ENCODE results near the gene SOX18. TPM values are rescaled to one million over a fixed set of nuclear protein-coding genes. Genes with fewer than 3 reads are reported as not detected.

SOX18 gene
- total and polyA plus RNA-seq, 2 of the 13 experiments (the other 11 are each of a cell fraction or from before 2014, with no cell fraction given), result 1.6 to 1.9 TPM

DNA sequence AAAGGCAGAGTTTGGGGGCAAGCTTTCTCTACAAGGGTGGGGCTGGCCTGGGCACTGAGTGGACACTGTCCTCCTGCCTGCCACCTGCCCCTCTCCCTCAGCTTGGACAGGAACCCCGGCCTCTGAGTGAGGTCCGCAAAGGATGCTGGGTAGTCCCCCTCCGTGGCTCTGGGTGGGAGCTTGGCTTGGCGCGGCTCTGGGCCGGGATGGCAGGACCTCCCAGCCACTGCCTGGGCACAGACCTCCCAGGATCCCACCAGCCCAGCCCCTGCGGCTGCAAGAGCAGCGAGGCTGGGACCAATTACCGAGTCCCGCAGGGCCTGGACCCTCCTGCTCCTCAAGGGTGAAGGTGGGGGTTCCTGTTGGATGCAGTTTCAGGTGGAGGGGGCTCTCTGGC, 2.9 kb upstream of the SOX18 start (continued):
- no peak for TF ChIP-seq ZKSCAN5 (CRISPR knock-in tag; IDR thresholded peaks at IDR 0.05)
- no peak for TF ChIP-seq ZNF10 (CRISPR knock-in tag; IDR thresholded peaks at IDR 0.05; ENCODE audit: borderline replicate concordance, low read depth)
- no peak for TF ChIP-seq ZNF232 (CRISPR knock-in tag; IDR thresholded peaks at IDR 0.05; ENCODE audit: borderline replicate concordance)
- TF ChIP-seq ZNF235 (CRISPR knock-in tag; IDR thresholded peaks at IDR 0.05; ENCODE audit: borderline replicate concordance), result no peak
- TF ChIP-seq POLR2G (IDR thresholded peaks at IDR 0.05; ENCODE audit: low read depth, low read length), result no peak
- 0 out of 2 replicates have a peak, but pooled peaks have one; percentile 2 for TF ChIP-seq ZNF605 (CRISPR knock-in tag; IDR thresholded peaks at IDR 0.05)
- TF ChIP-seq, protein P1, sequence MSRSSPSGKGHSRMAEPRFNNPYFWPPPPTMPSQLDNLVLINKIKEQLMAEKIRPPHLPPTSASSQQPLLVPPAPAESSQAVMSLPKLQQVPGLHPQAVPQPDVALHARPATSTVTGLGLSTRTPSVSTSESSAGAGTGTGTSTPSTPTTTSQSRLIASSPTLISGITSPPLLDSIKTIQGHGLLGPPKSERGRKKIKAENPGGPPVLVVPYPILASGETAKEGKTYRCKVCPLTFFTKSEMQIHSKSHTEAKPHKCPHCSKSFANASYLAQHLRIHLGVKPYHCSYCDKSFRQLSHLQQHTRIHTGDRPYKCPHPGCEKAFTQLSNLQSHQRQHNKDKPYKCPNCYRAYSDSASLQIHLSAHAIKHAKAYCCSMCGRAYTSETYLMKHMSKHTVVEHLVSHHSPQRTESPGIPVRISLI (CRISPR knock-in tag; IDR thresholded peaks at IDR 0.05; ENCODE audit: borderline replicate concordance), result no peak
- no peak for TF ChIP-seq ZBTB8A (CRISPR knock-in tag; IDR thresholded peaks at IDR 0.05; ENCODE audit: borderline replicate concordance, low read depth)
- TF ChIP-seq, protein P2, sequence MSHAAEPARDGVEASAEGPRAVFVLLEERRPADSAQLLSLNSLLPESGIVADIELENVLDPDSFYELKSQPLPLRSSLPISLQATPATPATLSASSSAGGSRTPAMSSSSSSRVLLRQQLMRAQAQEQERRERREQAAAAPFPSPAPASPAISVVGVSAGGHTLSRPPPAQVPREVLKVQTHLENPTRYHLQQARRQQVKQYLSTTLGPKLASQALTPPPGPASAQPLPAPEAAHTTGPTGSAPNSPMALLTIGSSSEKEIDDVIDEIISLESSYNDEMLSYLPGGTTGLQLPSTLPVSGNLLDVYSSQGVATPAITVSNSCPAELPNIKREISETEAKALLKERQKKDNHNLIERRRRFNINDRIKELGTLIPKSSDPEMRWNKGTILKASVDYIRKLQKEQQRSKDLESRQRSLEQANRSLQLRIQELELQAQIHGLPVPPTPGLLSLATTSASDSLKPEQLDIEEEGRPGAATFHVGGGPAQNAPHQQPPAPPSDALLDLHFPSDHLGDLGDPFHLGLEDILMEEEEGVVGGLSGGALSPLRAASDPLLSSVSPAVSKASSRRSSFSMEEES (CRISPR knock-in tag; IDR thresholded peaks at IDR 0.05), result no peak
- TF ChIP-seq, protein P3, sequence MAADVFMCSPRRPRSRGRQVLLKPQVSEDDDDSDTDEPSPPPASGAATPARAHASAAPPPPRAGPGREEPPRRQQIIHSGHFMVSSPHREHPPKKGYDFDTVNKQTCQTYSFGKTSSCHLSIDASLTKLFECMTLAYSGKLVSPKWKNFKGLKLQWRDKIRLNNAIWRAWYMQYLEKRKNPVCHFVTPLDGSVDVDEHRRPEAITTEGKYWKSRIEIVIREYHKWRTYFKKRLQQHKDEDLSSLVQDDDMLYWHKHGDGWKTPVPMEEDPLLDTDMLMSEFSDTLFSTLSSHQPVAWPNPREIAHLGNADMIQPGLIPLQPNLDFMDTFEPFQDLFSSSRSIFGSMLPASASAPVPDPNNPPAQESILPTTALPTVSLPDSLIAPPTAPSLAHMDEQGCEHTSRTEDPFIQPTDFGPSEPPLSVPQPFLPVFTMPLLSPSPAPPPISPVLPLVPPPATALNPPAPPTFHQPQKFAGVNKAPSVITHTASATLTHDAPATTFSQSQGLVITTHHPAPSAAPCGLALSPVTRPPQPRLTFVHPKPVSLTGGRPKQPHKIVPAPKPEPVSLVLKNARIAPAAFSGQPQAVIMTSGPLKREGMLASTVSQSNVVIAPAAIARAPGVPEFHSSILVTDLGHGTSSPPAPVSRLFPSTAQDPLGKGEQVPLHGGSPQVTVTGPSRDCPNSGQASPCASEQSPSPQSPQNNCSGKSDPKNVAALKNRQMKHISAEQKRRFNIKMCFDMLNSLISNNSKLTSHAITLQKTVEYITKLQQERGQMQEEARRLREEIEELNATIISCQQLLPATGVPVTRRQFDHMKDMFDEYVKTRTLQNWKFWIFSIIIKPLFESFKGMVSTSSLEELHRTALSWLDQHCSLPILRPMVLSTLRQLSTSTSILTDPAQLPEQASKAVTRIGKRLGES (CRISPR knock-in tag; IDR thresholded peaks at IDR 0.05; ENCODE audit: borderline replicate concordance), result no peak
- no peak for TF ChIP-seq MEIS1 (CRISPR knock-in tag; IDR thresholded peaks at IDR 0.05; ENCODE audit: borderline replicate concordance)
- TF ChIP-seq ZNF792 (CRISPR knock-in tag; IDR thresholded peaks at IDR 0.05), result no peak
- TF ChIP-seq, protein P4, sequence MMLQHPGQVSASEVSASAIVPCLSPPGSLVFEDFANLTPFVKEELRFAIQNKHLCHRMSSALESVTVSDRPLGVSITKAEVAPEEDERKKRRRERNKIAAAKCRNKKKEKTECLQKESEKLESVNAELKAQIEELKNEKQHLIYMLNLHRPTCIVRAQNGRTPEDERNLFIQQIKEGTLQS (CRISPR knock-in tag; IDR thresholded peaks at IDR 0.05), result no peak
- no peak for TF ChIP-seq NONO (IDR thresholded peaks at IDR 0.05)
- TF ChIP-seq NONO (CRISPR knock-in tag; conservative IDR thresholded peaks at IDR 0.05), result no peak
- 0 out of 2 replicates have a peak, but pooled peaks have one; percentile 6 for TF ChIP-seq HOXD1 (CRISPR knock-in tag; IDR thresholded peaks at IDR 0.05)
- TF ChIP-seq, protein P5, sequence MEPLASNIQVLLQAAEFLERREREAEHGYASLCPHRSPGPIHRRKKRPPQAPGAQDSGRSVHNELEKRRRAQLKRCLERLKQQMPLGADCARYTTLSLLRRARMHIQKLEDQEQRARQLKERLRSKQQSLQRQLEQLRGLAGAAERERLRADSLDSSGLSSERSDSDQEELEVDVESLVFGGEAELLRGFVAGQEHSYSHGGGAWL (CRISPR knock-in tag; IDR thresholded peaks at IDR 0.05), result no peak; the same call in 1 of the 2 replicates
- TF ChIP-seq BRD4 (CRISPR knock-in tag; IDR thresholded peaks at IDR 0.05), result no peak
- no peak for TF ChIP-seq ZNF75D (CRISPR knock-in tag; IDR thresholded peaks at IDR 0.05; ENCODE audit: borderline replicate concordance)
- TF ChIP-seq ZNF816 (CRISPR knock-in tag; IDR thresholded peaks at IDR 0.05; ENCODE audit: borderline replicate concordance), result no peak
- no peak for TF ChIP-seq AGO1 (IDR thresholded peaks at IDR 0.05; ENCODE audit: low read depth, low read length, poor library complexity, severe bottlenecking)
- no peak for TF ChIP-seq KDM4B (CRISPR knock-in tag; IDR thresholded peaks at IDR 0.05)
- no peak for TF ChIP-seq MBNL3 (CRISPR knock-in tag; conservative IDR thresholded peaks at IDR 0.05)
- TF ChIP-seq, protein P6, sequence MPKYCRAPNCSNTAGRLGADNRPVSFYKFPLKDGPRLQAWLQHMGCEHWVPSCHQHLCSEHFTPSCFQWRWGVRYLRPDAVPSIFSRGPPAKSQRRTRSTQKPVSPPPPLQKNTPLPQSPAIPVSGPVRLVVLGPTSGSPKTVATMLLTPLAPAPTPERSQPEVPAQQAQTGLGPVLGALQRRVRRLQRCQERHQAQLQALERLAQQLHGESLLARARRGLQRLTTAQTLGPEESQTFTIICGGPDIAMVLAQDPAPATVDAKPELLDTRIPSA (CRISPR knock-in tag; IDR thresholded peaks at IDR 0.05; ENCODE audit: borderline replicate concordance), result 0 out of 2 replicates have a peak, but pooled peaks have one; percentile 3

All from HepG2 (cell line).